ENCODE data around the gene JPT1.

DNA sequence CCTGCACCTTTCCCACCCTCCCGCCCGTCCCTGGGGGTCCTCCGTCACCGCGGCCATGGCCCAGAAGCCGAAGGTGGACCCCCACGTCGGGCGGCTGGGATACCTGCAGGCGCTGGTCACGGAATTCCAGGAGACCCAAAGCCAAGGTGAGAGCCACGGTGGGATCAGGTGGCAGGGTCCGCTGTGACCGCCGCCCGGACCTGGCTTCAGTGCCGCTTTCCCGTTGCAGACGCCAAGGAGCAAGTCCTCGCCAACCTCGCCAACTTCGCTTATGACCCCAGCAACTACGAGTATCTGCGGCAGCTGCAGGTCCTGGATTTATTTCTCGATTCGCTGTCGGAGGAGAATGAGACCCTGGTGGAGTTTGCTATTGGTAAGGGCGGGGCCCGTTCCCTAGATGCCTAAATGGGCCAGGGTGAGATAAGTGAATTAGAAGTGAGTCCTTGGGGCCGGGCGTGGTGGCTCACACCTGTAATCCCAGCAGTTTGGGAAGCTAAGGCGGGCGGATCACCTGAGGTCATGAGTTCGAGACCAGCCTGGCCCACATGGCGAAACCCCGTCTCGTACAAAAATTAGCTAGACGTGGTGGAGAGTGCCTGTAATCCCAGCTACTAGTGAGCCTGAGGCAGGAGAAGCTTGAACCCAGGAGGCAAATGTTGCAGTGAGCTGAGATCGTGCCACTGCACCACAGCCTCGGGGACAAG is 43.9 kb downstream of the JPT1 start:
- TF ChIP-seq EZH2 (IDR thresholded peaks at IDR 0.05; ENCODE audit: insufficient read depth, low read length) = no peak
- TF ChIP-seq, protein P1, sequence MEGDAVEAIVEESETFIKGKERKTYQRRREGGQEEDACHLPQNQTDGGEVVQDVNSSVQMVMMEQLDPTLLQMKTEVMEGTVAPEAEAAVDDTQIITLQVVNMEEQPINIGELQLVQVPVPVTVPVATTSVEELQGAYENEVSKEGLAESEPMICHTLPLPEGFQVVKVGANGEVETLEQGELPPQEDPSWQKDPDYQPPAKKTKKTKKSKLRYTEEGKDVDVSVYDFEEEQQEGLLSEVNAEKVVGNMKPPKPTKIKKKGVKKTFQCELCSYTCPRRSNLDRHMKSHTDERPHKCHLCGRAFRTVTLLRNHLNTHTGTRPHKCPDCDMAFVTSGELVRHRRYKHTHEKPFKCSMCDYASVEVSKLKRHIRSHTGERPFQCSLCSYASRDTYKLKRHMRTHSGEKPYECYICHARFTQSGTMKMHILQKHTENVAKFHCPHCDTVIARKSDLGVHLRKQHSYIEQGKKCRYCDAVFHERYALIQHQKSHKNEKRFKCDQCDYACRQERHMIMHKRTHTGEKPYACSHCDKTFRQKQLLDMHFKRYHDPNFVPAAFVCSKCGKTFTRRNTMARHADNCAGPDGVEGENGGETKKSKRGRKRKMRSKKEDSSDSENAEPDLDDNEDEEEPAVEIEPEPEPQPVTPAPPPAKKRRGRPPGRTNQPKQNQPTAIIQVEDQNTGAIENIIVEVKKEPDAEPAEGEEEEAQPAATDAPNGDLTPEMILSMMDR (IDR thresholded peaks at IDR 0.05; ENCODE audit: insufficient read depth, low read depth, low read length) = no peak
